ENCODE measurements around the gene SOCS7.

- TF ChIP-seq, protein P1, sequence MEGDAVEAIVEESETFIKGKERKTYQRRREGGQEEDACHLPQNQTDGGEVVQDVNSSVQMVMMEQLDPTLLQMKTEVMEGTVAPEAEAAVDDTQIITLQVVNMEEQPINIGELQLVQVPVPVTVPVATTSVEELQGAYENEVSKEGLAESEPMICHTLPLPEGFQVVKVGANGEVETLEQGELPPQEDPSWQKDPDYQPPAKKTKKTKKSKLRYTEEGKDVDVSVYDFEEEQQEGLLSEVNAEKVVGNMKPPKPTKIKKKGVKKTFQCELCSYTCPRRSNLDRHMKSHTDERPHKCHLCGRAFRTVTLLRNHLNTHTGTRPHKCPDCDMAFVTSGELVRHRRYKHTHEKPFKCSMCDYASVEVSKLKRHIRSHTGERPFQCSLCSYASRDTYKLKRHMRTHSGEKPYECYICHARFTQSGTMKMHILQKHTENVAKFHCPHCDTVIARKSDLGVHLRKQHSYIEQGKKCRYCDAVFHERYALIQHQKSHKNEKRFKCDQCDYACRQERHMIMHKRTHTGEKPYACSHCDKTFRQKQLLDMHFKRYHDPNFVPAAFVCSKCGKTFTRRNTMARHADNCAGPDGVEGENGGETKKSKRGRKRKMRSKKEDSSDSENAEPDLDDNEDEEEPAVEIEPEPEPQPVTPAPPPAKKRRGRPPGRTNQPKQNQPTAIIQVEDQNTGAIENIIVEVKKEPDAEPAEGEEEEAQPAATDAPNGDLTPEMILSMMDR (IDR thresholded peaks at IDR 0.05; ENCODE audit: poor library complexity) = no peak
- TF ChIP-seq EZH2 (IDR thresholded peaks at IDR 0.05; ENCODE audit: borderline replicate concordance) (no peak), EZH2phosphoT487 (IDR thresholded peaks at IDR 0.05; ENCODE audit: low read depth, severe bottlenecking, unreplicated experiment) (no peak)
Observed at GRCh38 chr17:38339891-38340290, 11.8 kb upstream of the SOCS7 start.

Data from hepatocyte (in vitro differentiated cells).